ENCODE measurements around the gene PRKN.

GRCh38 chr6:161924516-161925116 is 803.0 kb downstream of the PRKN start:
- TF ChIP-seq CTCF (IDR thresholded peaks at IDR 0.05) (no peak), POLR2AphosphoS5 (IDR thresholded peaks at IDR 0.05) (no peak), POLR2A (IDR thresholded peaks at IDR 0.05) (no peak)
